Measurements from ENCODE around the gene TMEM107.

Gene TMEM107

DNA sequence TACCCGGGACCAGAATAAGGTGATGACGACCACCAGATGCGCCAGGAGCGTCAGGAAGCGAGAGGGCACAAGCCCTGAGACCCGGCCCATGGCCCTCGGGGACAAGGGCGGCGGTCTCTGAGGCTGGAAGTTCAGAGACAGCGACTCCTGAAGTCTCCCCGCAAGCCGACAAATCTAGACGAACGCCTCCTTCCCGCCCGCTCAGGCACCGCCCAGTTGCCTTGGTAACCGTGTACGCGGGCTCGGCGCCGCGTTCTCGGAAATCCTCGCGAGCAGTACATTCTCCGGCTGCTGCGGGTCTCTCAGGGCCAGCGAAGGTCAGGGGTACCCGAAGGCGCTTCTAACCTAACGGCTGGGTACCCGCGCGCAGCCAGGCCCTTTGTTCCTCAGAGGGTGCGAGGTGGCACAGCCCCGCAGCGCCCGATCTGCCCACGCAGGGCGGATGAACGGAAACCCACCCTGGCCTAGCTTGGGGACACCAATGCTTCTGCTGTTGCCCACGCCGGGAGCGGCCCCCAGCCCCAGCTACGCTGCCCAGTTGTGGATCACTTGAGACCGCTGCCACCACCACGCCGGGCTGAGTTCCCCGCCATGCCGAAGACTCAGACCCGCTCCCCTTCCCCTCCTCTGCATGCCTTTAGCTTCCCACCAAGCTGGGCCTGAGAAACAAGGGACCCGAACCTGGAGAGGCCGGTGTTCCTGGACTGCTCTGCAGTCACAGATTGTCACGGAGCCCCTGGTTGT is at the start of gene TMEM107:
TMEM107 (minus strand) TSS at position 184 of the 744 bp plus-strand sequence; CDS start at position 90, 94 bp downstream.
- no peak for TF ChIP-seq SUZ12 (IDR thresholded peaks at IDR 0.05; ENCODE audit: extremely low read depth, insufficient read depth, insufficient read length)
- no peak for TF ChIP-seq YY1 (IDR thresholded peaks at IDR 0.05; ENCODE audit: insufficient read depth, insufficient read length)
- TF ChIP-seq ZNF274 (IDR thresholded peaks at IDR 0.05; ENCODE audit: low read depth, low read length) = no peak
- peaks cover 5% of the 10 kb centered on the region for H3K4me1 ChIP-seq (ENCODE audit: insufficient read depth, insufficient read length)
- no peaks in the 10 kb centered on the region for H3K27me3 ChIP-seq (ENCODE audit: insufficient read depth, insufficient read length)
- no peaks in the 10 kb centered on the region for H3K9me3 ChIP-seq (ENCODE audit: insufficient read depth, low read length)
- H3K36me3 ChIP-seq (ENCODE audit: insufficient read depth, insufficient read length, low read length) = no peaks in the 10 kb centered on the region
- H3K9ac ChIP-seq (ENCODE audit: insufficient read length, low read depth) = peak within 1 kb of the TSS; percentile 92
- peak within 1 kb of the TSS; percentile 78 for H3K4me3 ChIP-seq (ENCODE audit: insufficient read length, low read depth)
- no peak for DNase-seq (ENCODE audit: low read depth, low spot score)

DNA sequence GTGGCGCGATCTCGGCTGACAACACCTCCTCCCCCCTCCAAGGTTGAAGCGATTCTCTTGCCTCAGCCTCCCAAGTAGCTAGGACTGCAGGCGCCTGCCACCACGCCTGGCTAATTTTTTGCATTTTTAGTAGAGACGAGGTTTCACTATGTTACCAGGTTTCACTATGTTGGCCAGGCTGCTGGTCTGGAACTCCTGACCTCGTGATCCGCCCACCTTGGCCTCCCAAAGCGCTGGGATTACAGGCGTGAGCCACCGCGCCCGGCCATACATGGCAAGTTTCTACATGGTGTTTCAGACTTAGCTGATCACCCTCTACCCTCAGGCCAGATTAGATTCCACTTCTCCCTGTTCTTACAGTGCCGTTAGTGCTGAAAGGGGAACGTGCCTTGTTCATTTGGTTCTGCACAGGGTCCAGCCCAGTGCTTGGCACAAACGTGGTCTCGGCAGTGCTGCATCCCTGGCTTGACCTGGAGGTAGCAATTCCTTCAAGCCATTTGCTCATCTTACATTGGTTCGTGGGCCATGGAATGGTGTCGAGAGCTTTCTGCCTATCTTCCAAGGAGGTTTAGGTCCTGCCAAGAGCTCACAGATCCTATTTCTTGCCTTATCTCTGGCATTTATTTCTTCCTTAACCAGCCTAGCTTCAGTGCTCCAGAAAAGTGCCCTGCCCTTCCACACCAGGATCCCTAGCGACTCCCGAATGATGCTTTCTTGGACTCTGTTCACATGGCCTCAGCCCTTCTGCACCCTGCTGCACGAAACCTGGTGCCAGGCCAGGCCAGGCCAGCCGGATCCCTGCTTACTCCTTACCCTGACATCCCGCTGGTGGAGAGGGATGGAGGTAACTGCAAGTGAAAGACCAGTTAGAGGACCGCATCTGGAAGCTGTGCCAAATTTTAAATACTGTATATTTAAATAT is 49.0 kb upstream of the TMEM107 start:
- H3K4me3 ChIP-seq (ENCODE audit: insufficient read length, low read depth) = no peak overlapping the region
- H3K4me1 ChIP-seq (ENCODE audit: insufficient read depth, insufficient read length) = no peaks in the 10 kb centered on the region
- H3K9ac ChIP-seq (ENCODE audit: insufficient read length, low read depth) = no peak overlapping the region
- no peaks in the 10 kb centered on the region for H3K9me3 ChIP-seq (ENCODE audit: insufficient read depth, low read length)
- DNase-seq (ENCODE audit: low read depth, low spot score) = no peak
- H3K36me3 ChIP-seq (ENCODE audit: insufficient read depth, insufficient read length, low read length) = peaks cover 37% of the 10 kb centered on the region
- no peak for TF ChIP-seq YY1 (IDR thresholded peaks at IDR 0.05; ENCODE audit: insufficient read depth, insufficient read length)
- TF ChIP-seq SUZ12 (IDR thresholded peaks at IDR 0.05; ENCODE audit: extremely low read depth, insufficient read depth, insufficient read length) = no peak
- TF ChIP-seq ZNF274 (IDR thresholded peaks at IDR 0.05; ENCODE audit: low read depth, low read length) = no peak
- H3K27me3 ChIP-seq (ENCODE audit: insufficient read depth, insufficient read length) = no peaks in the 10 kb centered on the region

- Histone ChIP-seq H3K36me3 (ENCODE audit: insufficient read depth, insufficient read length, low read length) (peaks cover 21% of the 10 kb centered on the region), H3K27me3 (ENCODE audit: insufficient read depth, insufficient read length) (no peaks in the 10 kb centered on the region), H3K4me1 (ENCODE audit: insufficient read depth, insufficient read length) (peaks cover 3% of the 10 kb centered on the region), H3K9me3 (ENCODE audit: insufficient read depth, low read length) (no peaks in the 10 kb centered on the region), H3K9ac (ENCODE audit: insufficient read length, low read depth) (peak overlapping the region; percentile 73), H3K4me3 (ENCODE audit: insufficient read length, low read depth) (peak overlapping the region; percentile 62)
- TF ChIP-seq ZNF274 (IDR thresholded peaks at IDR 0.05; ENCODE audit: low read depth, low read length) (no peak), SUZ12 (IDR thresholded peaks at IDR 0.05; ENCODE audit: extremely low read depth, insufficient read depth, insufficient read length) (no peak), YY1 (IDR thresholded peaks at IDR 0.05; ENCODE audit: insufficient read depth, insufficient read length) (no peak)
- DNase-seq (ENCODE audit: low read depth, low spot score) = no peak
Observed at GRCh38 chr17:8223356-8224126, 47.4 kb upstream of the TMEM107 start.

DNA sequence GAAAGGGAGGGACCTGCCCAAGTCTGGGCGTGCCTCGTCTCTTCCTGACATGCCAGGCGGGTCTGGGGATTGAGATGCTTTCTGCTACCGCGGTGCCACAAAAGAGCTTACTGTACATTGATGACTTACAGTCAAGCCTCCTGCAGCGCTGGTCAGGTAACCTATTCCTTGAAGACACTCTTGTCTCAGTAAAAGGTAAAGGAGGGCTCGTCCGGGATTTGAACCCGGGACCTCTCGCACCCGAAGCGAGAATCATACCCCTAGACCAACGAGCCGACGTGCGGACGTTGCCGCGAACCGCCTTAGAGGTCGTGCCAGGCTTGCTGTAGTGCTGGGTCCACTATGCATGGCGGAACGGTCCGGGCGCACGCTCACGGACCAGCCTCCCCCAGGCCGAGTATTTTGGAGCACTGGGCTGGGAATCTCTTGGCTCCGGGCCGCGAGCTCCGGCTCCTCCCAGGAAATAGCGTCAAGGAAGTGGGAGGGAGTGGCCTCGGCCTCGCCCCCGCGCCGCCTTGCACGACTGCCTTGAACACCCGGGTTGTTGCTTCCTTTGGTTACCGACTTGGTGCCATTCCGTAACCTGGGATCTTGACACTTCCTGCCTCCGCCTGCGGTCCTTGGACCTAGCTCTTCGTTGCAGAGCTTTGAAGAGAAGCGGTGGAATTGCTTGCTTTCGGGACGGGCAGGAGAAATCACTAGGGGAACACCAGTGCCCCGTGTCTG is 46.6 kb upstream of the TMEM107 start:
- Histone ChIP-seq H3K9ac (ENCODE audit: insufficient read length, low read depth) (peak overlapping the region; percentile 73), H3K9me3 (ENCODE audit: insufficient read depth, low read length) (no peaks in the 10 kb centered on the region), H3K4me1 (ENCODE audit: insufficient read depth, insufficient read length) (peaks cover 3% of the 10 kb centered on the region), H3K27me3 (ENCODE audit: insufficient read depth, insufficient read length) (no peaks in the 10 kb centered on the region), H3K36me3 (ENCODE audit: insufficient read depth, insufficient read length, low read length) (peaks cover 13% of the 10 kb centered on the region), H3K4me3 (ENCODE audit: insufficient read length, low read depth) (peak overlapping the region; percentile 62)
- DNase-seq (ENCODE audit: low read depth, low spot score) = no peak
- no peak for TF ChIP-seq YY1 (IDR thresholded peaks at IDR 0.05; ENCODE audit: insufficient read depth, insufficient read length)
- no peak for TF ChIP-seq SUZ12 (IDR thresholded peaks at IDR 0.05; ENCODE audit: extremely low read depth, insufficient read depth, insufficient read length)
- TF ChIP-seq ZNF274 (IDR thresholded peaks at IDR 0.05; ENCODE audit: low read depth, low read length) = no peak

GRCh38 chr17:8222380-8222629 is 46.1 kb upstream of the TMEM107 start:
- DNase-seq (ENCODE audit: low read depth, low spot score) = no peak
- peaks cover 3% of the 10 kb centered on the region for H3K4me1 ChIP-seq (ENCODE audit: insufficient read depth, insufficient read length)
- peak overlapping the region; percentile 58 for H3K9ac ChIP-seq (ENCODE audit: insufficient read length, low read depth)
- TF ChIP-seq SUZ12 (IDR thresholded peaks at IDR 0.05; ENCODE audit: extremely low read depth, insufficient read depth, insufficient read length) (no peak), ZNF274 (IDR thresholded peaks at IDR 0.05; ENCODE audit: low read depth, low read length) (no peak), YY1 (IDR thresholded peaks at IDR 0.05; ENCODE audit: insufficient read depth, insufficient read length) (no peak)
- H3K4me3 ChIP-seq (ENCODE audit: insufficient read length, low read depth) = peak overlapping the region; percentile 62
- H3K36me3 ChIP-seq (ENCODE audit: insufficient read depth, insufficient read length, low read length) = peaks cover 8% of the 10 kb centered on the region
- no peaks in the 10 kb centered on the region for H3K27me3 ChIP-seq (ENCODE audit: insufficient read depth, insufficient read length)
- H3K9me3 ChIP-seq (ENCODE audit: insufficient read depth, low read length) = no peaks in the 10 kb centered on the region

DNA sequence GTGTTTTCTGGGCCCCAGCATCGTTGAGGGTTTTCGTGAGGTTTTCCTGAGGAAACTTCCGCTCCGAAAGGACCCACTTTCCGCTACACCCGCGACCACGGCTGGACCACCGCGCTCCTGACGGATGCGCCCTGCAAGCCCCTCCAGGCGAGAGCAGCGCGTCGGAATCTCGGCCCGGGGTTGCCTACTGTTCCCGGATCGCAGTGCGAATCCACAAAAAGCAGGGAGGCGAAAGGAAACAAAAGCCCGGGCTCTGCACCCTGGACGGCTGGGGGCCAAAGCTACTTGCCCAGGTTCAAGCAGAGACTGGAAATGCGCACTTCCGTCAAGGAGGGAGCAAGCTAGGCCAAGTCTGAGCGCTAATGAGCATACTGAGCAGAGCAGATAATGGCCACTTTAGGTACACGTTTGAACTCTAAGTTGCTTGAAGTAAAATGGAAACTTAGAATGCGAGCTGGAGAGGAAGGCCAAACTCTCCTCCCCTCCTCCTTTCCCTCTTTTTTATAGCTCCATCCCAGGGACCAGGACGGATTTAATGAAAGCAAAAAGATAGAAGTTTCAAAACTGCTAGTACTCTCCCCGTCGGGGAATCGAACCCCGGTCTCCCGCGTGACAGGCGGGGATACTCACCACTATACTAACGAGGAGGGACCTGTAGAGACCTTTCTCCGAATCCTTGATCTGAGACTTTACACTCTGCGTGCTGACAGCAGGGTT is 45.6 kb upstream of the TMEM107 start:
- H3K27me3 ChIP-seq (ENCODE audit: insufficient read depth, insufficient read length) = no peaks in the 10 kb centered on the region
- peak overlapping the region; percentile 62 for H3K4me3 ChIP-seq (ENCODE audit: insufficient read length, low read depth)
- H3K4me1 ChIP-seq (ENCODE audit: insufficient read depth, insufficient read length) = peaks cover 3% of the 10 kb centered on the region
- peaks cover 4% of the 10 kb centered on the region for H3K36me3 ChIP-seq (ENCODE audit: insufficient read depth, insufficient read length, low read length)
- no peaks in the 10 kb centered on the region for H3K9me3 ChIP-seq (ENCODE audit: insufficient read depth, low read length)
- TF ChIP-seq YY1 (IDR thresholded peaks at IDR 0.05; ENCODE audit: insufficient read depth, insufficient read length) (no peak), ZNF274 (IDR thresholded peaks at IDR 0.05; ENCODE audit: low read depth, low read length) (no peak), SUZ12 (IDR thresholded peaks at IDR 0.05; ENCODE audit: extremely low read depth, insufficient read depth, insufficient read length) (no peak)
- peak overlapping the region; percentile 82 for H3K9ac ChIP-seq (ENCODE audit: insufficient read length, low read depth)
- DNase-seq (ENCODE audit: low read depth, low spot score) = no peak

All from NT2/D1 (cell line).